GM12892 (cell line): ENCODE results near the gene AURKAIP1.

Source experiments
- POLR2A ChIP-seq: IDR thresholded peaks from 2 replicates; pipeline ENCODE4 v1.6.1; 2011; ENCODE audit warnings: low read depth, low read length, control low read depth
- POLR2AphosphoS5 ChIP-seq: IDR thresholded peaks from 2 replicates; pipeline ENCODE4 v1.6.1; 2011; ENCODE audit warnings: low read depth, low read length, control low read depth
- TAF1 ChIP-seq: IDR thresholded peaks from 2 replicates; pipeline ENCODE4 v1.6.1; 2011; ENCODE audit warnings: low read depth, mild to moderate bottlenecking, control low read depth, low read length, borderline replicate concordance

DNA sequence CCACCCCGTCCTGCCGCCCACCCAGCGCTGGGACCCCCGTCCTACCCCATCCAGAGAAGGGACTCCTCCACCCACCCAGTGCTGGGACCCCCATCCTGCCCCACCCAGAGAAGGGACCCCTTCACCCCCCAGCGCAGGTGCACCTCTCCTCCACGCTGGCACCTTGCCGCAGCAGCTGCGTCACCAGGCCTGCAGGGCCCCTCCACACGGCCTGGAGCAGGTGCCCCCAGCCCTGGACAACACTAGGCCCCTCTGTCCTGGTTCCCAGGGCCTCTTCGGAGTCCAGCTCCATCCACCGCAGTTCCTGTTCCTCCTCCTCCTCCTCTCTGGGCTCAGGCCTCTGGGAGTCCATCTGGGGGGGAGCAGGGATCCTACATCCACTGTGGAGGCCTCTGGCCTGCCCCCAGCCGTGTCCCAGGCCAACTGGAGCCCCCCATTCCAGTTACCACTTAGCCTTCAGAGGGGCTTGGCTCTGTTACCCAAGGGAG is 45.7 kb upstream of the AURKAIP1 start:
- TF ChIP-seq POLR2A (no peak), POLR2AphosphoS5 (no peak), TAF1 (no peak)
